HG03045 (cell line): ENCODE results near the gene IL1A.
A peak's percentile ranks its signal among the peaks of the same experiment; 100 is the strongest.

Experiments used
- ATAC-seq: cut with Tn5 transposase; IDR thresholded peaks from one replicate; pipeline ENCODE4 v1.9.1; 2021; ENCODE audit warnings: mild to moderate bottlenecking, moderate library complexity; ENCODE audit not compliant: unreplicated experiment

IL1A gene

GRCh38 chr2:112728029-112728362, 56.3 kb downstream of the IL1A start:
- ATAC-seq, result no peak

GRCh38 chr2:112727276-112728028, 56.8 kb downstream of the IL1A start:
- no peak for ATAC-seq

- peak; percentile 85 for ATAC-seq
Measured at GRCh38 chr2:112726487-112727190, 57.7 kb downstream of the IL1A start.

- no peak for ATAC-seq
Measured at GRCh38 chr2:112725545-112726457, 58.5 kb downstream of the IL1A start.

GRCh38 chr2:112724591-112725525, 59.4 kb downstream of the IL1A start:
- no peak for ATAC-seq

GRCh38 chr2:112723995-112724394, 60.3 kb downstream of the IL1A start:
- no peak for ATAC-seq
